OCI-LY1 (cell line): ENCODE measurements around the gene CDIPT.

Source experiments
- EZH2 ChIP-seq: fragments of 200-600 bp; sonication (generic), shearing (Covaris generic); IDR thresholded peaks from 2 replicates; pipeline ENCODE4 v1.8.0; 2017; ENCODE audit warnings: borderline replicate concordance, mixed run types, mild to moderate bottlenecking, antibody characterized with exemption, low read length, moderate library complexity, mixed read lengths
- TF ChIP-seq, protein P1 (sequence below): fragments of 200-600 bp; sonication (generic), shearing (Covaris generic); IDR thresholded peaks from 2 replicates; pipeline ENCODE4 v1.5.1; 2017; ENCODE audit warnings: mild to moderate bottlenecking, antibody characterized with exemption, low read length, moderate library complexity, mixed read lengths

DNA sequence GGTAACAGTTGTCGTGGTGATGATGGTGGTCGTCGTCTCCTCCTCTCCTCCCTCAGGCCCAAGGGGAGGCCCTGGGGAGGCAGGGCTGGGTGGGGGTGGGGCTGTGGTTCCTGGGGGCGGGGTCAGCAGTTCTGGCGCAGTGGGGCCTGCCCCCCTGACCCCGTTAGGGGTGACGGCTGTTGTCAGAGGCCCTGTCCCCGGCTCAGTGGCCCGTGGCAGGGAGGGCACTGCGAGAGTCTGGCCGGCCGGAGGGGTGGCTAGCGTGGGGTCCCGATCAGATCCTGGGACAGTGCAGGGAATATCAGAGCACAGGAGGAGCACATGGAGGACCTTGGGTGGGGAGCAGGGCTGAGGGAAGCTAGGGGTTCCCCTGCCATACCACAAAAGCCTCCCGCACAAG, 33.8 kb upstream of the CDIPT start:
- TF ChIP-seq, protein P1, sequence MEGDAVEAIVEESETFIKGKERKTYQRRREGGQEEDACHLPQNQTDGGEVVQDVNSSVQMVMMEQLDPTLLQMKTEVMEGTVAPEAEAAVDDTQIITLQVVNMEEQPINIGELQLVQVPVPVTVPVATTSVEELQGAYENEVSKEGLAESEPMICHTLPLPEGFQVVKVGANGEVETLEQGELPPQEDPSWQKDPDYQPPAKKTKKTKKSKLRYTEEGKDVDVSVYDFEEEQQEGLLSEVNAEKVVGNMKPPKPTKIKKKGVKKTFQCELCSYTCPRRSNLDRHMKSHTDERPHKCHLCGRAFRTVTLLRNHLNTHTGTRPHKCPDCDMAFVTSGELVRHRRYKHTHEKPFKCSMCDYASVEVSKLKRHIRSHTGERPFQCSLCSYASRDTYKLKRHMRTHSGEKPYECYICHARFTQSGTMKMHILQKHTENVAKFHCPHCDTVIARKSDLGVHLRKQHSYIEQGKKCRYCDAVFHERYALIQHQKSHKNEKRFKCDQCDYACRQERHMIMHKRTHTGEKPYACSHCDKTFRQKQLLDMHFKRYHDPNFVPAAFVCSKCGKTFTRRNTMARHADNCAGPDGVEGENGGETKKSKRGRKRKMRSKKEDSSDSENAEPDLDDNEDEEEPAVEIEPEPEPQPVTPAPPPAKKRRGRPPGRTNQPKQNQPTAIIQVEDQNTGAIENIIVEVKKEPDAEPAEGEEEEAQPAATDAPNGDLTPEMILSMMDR: no peak
- TF ChIP-seq EZH2: no peak
